Calu3 (cell line): ENCODE measurements around the gene SEC16A. TPM values are rescaled to one million over a fixed set of nuclear protein-coding genes. Genes with fewer than 3 reads are reported as not detected.

Source experiments
- BruUV-seq: library from RNA; stranded (reverse); fragments of 400-500 nt; replicated peaks from 2 replicates; lab custom pipeline; 2021; lab: Mats Ljungman, UMichigan
- CTCF ChIA-PET: fragments of 300-600 bp; sonication (Branson Sonifier 250); formaldehyde crosslinking; loops from one replicate; lab custom pipeline; 2022; ENCODE audit warnings: antibody characterized with exemption; lab: Charles Lee
- DNase-seq: peaks from one replicate; pipeline ENCODE4 v3.0.0; 2022
- H3K27ac Mint-ChIP-seq: one replicate; pipeline ENCODE4 v1.8.0; 2022; ENCODE audit warnings: mixed read lengths; ENCODE audit not compliant: unreplicated experiment
- H3K27me3 Mint-ChIP-seq: one replicate; pipeline ENCODE4 v1.8.0; 2022; ENCODE audit warnings: mixed read lengths; ENCODE audit not compliant: unreplicated experiment
- H3K36me3 Mint-ChIP-seq: one replicate; pipeline ENCODE4 v1.8.0; 2022; ENCODE audit warnings: mild to moderate bottlenecking, moderate library complexity, mixed read lengths; ENCODE audit not compliant: insufficient read depth, unreplicated experiment
- H3K4me1 Mint-ChIP-seq: one replicate; pipeline ENCODE4 v1.8.0; 2022; ENCODE audit warnings: mild to moderate bottlenecking, low read depth, mixed read lengths; ENCODE audit not compliant: unreplicated experiment
- H3K4me3 Mint-ChIP-seq: one replicate; pipeline ENCODE4 v1.8.0; 2022; ENCODE audit warnings: mild to moderate bottlenecking, low read depth, moderate library complexity, mixed read lengths; ENCODE audit not compliant: unreplicated experiment
- H3K9me3 Mint-ChIP-seq: one replicate; pipeline ENCODE4 v1.8.0; 2022; ENCODE audit warnings: low read depth, mixed read lengths; ENCODE audit not compliant: unreplicated experiment
- intact Hi-C: fragments of 100-400 bp; cut with micrococcal nuclease; formaldehyde crosslinking; loops from one replicate; pipeline ENCODE4 v1.10.0; 2022; ENCODE audit not compliant: unreplicated experiment
- total RNA-seq: library from RNA; stranded (reverse); gene quantifications from 2 replicates; pipeline ENCODE4 v1.2.3, GENCODE V29; 2022
- TF ChIP-seq, protein P1 (sequence below): fragments of 200-600 bp; IDR thresholded peaks from one replicate; pipeline ENCODE4 v1.8.0; 2022; ENCODE audit warnings: antibody characterized with exemption; ENCODE audit not compliant: unreplicated experiment

Gene SEC16A
- total RNA-seq, 1 experiment from 2014 or later: 48.9 TPM

DNA sequence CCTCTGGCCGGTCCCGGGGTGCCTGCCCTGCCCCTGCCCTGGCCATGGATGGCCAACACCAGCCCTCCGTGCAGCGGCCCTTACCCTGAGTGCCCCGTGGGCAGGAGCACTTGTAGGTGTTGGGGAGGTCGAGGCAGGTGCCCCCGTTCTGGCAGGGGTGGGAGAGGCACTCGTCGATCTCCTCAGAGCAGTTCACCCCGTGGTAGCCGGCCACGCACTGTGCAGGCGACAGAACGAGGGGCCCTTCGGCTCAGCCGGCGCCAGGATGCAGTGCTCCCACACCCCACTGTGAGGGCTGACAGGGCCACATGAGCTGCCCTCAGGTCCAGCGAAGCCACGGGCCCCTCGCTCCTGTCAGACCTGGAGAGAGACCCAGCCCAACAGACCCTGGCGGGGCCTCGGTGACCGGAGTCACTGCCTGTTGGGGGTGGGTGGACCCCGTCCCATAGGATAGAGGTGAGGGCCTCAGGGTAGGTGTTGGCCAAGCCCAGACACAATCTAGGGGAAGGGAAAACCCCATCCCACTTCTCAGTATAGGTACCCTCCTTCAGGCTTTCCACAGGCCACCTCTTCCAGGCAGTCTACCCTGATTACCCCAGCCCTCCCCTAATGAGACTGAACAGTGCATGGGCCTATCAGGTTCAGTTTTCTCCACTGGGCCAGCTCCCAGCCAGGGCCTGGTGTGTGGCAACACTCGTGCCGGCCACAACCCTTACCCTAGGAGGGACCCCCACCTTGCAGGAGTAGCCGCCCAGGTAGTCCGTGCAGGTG lies 24.6 kb upstream of the SEC16A start:
- no peak overlapping the region for H3K27ac Mint-ChIP-seq
- H3K27me3 Mint-ChIP-seq: no peaks in the 10 kb centered on the region
- DNase-seq: no peak
- intact Hi-C loops: no loop called here
- TF ChIP-seq, protein P1, sequence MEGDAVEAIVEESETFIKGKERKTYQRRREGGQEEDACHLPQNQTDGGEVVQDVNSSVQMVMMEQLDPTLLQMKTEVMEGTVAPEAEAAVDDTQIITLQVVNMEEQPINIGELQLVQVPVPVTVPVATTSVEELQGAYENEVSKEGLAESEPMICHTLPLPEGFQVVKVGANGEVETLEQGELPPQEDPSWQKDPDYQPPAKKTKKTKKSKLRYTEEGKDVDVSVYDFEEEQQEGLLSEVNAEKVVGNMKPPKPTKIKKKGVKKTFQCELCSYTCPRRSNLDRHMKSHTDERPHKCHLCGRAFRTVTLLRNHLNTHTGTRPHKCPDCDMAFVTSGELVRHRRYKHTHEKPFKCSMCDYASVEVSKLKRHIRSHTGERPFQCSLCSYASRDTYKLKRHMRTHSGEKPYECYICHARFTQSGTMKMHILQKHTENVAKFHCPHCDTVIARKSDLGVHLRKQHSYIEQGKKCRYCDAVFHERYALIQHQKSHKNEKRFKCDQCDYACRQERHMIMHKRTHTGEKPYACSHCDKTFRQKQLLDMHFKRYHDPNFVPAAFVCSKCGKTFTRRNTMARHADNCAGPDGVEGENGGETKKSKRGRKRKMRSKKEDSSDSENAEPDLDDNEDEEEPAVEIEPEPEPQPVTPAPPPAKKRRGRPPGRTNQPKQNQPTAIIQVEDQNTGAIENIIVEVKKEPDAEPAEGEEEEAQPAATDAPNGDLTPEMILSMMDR: no peak
- no peaks in the 10 kb centered on the region for H3K4me1 Mint-ChIP-seq
- no peaks in the 10 kb centered on the region for H3K9me3 Mint-ChIP-seq
- CTCF ChIA-PET: no interaction called here
- H3K36me3 Mint-ChIP-seq: peaks cover 8% of the 10 kb centered on the region
- BruUV-seq: no TSS peak
- H3K4me3 Mint-ChIP-seq: no peak overlapping the region

DNA sequence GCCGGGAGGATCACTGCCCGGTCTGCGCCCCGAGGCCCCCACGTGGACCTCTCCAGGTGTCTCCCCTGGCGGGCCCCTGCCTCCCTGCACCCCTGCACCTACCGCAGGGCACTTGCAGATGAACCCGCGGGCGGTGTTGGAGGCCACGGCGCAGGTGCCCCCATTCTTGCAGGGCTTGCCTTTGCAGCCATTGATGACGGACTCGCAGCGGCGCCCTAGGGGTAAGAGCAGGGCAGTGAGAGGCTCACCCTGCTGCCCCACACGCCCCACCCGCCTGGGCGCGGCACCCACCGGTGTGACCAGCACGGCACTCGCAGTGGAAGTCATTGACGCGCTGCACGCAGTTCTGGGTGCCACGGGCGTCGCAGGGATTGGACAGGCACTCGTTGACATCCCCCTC lies 23.6 kb upstream of the SEC16A start:
- Mint-ChIP-seq H3K36me3 (peaks cover 8% of the 10 kb centered on the region), H3K27me3 (no peaks in the 10 kb centered on the region), H3K4me1 (no peaks in the 10 kb centered on the region), H3K27ac (no peak overlapping the region), H3K9me3 (no peaks in the 10 kb centered on the region), H3K4me3 (no peak overlapping the region)
- TF ChIP-seq, protein P1: no peak
- no TSS peak for BruUV-seq
- no peak for DNase-seq
- CTCF ChIA-PET: no interaction called here
- intact Hi-C loops: no loop called here

DNA sequence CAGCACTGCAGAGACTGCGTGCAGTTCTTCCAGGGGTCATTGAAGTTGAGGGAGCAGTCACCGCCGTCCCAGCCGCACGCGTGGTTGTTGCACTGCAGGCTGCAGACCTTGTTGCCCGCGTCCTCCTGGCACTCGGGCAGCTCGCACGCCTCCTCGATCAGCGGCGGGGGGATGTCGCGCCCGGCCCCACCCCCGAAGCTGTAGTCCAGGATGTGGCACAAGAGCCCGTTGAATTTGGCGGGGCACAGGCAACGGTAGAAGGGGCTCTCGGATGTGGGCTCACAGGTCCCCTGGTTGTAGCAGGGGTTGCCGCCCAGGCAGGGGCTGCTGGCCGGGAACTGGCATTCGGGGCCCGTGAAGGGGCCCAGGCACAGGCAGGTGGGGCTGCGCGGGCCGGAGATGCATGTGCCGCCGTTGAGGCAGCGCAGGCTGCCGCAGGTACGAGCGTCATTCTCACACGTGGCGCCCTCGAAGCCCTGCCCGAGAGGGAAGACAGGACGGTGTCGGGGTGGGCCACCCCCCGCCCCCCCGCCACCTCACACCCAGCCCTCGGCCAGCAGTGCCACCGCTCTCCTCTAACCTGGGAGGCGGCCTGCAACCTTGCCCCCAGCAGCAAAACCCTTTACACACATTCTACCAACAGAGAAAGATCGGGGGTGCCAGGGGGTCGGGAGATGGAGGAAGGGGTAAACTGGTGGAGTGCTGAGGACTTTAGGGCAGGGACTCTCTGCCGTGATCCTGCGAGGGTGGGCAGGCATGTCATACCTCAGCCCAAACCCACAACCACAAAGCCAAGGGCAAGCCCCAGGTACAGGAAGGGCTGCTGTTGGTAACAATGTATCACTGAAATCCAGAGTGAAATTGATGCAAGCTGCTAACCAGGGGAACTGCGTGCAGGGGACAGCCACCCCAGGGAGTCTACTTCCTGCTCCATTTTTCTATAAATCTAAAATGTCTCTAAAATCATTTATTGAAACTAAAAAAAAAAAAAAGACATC lies 22.9 kb upstream of the SEC16A start:
- intact Hi-C loops: no loop called here
- no TSS peak for BruUV-seq
- no peak overlapping the region for H3K4me3 Mint-ChIP-seq
- no peaks in the 10 kb centered on the region for H3K27me3 Mint-ChIP-seq
- CTCF ChIA-PET: no interaction called here
- TF ChIP-seq, protein P1: no peak
- H3K9me3 Mint-ChIP-seq: no peaks in the 10 kb centered on the region
- DNase-seq: no peak
- H3K36me3 Mint-ChIP-seq: peaks cover 3% of the 10 kb centered on the region
- no peak overlapping the region for H3K27ac Mint-ChIP-seq
- no peaks in the 10 kb centered on the region for H3K4me1 Mint-ChIP-seq

DNA sequence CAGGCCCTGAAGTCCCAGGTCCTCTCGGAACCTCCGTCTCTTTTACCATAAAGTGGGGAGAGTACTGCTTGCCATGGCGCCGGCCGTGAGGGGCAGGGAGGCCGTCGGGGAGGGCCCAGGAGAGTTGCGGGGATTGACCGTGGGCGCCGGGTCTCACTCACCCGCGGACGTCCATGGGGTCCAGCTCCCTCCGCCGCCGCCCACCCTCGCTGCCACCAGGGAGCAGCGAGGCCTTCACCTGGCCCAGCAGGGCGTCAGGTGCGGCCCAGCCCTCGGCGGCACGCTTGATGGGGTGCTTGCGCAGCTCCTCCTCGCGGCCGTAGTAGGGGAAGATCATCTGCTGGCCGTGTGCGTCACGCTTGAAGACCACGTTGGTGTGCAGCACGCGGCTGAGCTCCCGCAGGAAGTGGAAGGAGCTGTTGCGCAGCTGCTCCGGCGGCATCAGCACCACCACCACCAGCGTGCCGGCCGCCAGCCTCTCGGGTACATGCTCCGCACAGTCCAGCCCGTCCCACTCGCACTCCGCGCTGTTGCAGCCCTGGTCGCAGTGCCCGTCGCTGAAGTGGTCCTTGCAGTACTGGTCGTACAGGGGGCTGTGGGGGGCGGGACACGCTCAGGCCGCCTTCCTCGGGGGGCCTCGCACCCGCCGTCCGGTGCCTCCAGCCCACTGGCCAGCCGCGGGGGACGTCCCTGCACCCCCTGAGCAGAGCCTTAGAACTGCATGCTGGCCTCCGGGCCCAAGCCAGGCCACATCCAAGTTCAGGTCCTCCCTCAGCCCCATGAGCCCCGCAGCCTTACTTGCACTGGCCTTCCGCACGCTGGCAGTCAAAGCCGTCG lies 21.9 kb upstream of the SEC16A start:
- no peak overlapping the region for H3K4me3 Mint-ChIP-seq
- no TSS peak for BruUV-seq
- intact Hi-C loops: no loop called here
- TF ChIP-seq, protein P1: no peak
- no peaks in the 10 kb centered on the region for H3K27me3 Mint-ChIP-seq
- no peak overlapping the region for H3K27ac Mint-ChIP-seq
- CTCF ChIA-PET: no interaction called here
- no peak for DNase-seq
- no peaks in the 10 kb centered on the region for H3K9me3 Mint-ChIP-seq
- H3K4me1 Mint-ChIP-seq: no peaks in the 10 kb centered on the region
- H3K36me3 Mint-ChIP-seq: no peaks in the 10 kb centered on the region
